Muscle layer of duodenum (tissue), 2 donors: ENCODE data around the gene MEI4.
"Not testable (repeated sequence)": the region's sequence is repeated elsewhere in the genome, so short reads cannot be mapped to it uniquely, and the experiment has no call there.

Experiments
- H3K27ac ChIP-seq: one replicate; pipeline ENCODE4 v1.7.0; 2013; ENCODE audit warnings: mild to moderate bottlenecking, low read length
- H3K27me3 ChIP-seq: one replicate; pipeline ENCODE4 v1.7.0; 2013; ENCODE audit warnings: low read depth, mild to moderate bottlenecking, control low read depth, low read length
- H3K36me3 ChIP-seq, 2 donors: one replicate each; pipeline ENCODE4 v1.7.0; 2013; ENCODE audit warnings: low read length in 2 of 2, control low read depth in 1 of 2, mild to moderate bottlenecking in 1 of 2; ENCODE audit not compliant: insufficient read depth in 2 of 2, control insufficient read depth in 1 of 2
- H3K4me1 ChIP-seq, 2 donors: one replicate each; pipeline ENCODE4 v1.7.0; 2013; ENCODE audit warnings: low read length in 2 of 2, mild to moderate bottlenecking in 2 of 2, control low read depth in 1 of 2, moderate library complexity in 1 of 2; ENCODE audit not compliant: insufficient read depth in 2 of 2, control insufficient read depth in 1 of 2
- H3K4me3 ChIP-seq, 2 donors: one replicate each; pipeline ENCODE4 v1.7.0; 2013; ENCODE audit warnings: low read length in 2 of 2, low read depth in 1 of 2, mild to moderate bottlenecking in 1 of 2
- H3K9me3 ChIP-seq, 2 donors: one replicate each; pipeline ENCODE4 v1.7.0; 2013; ENCODE audit warnings: low read length in 2 of 2, control low read depth in 1 of 2, mild to moderate bottlenecking in 1 of 2; ENCODE audit not compliant: control insufficient read depth in 1 of 2
- donor health status: healthy.

MEI4 gene

DNA sequence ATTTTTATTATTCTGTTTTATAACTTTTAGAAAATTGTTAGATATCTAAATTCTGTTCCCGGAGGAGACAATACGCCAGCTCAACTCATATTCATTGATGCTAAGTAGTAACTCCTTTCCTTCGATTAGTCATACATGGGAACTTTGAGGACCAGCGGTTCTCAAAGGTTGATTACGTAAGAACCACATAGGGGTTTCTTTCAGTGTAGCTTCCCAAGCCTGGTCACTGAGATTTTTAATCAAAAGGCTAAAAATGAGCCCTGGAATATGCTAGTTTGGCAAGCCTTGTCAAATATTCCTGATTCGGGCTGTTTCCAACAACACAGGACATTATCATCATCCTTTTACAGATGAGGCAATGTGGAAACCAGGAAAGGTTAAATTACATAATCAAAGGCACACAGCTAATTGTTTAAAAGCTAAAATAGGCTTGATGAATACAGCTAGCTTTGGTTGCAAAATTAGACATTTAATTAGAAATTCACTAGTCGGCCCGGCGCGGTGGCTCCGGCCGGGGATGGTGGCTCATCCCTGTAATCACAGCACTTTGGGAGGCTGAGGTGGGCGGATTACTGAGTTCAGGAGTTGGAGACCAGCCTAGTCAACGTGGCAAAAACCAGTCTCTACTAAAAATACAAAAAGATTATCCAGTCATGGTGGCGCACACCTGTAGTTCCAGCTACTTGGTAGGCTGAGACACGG lies 14.6 kb upstream of the MEI4 start:
- H3K27me3 ChIP-seq: no peaks in the 10 kb centered on the region
- H3K36me3 ChIP-seq: no peaks in the 10 kb centered on the region
- H3K27ac ChIP-seq: no peak overlapping the region
- no peaks in the 10 kb centered on the region for H3K9me3 ChIP-seq
- H3K4me3 ChIP-seq: no peak overlapping the region
- H3K4me1 ChIP-seq: no peaks in the 10 kb centered on the region

DNA sequence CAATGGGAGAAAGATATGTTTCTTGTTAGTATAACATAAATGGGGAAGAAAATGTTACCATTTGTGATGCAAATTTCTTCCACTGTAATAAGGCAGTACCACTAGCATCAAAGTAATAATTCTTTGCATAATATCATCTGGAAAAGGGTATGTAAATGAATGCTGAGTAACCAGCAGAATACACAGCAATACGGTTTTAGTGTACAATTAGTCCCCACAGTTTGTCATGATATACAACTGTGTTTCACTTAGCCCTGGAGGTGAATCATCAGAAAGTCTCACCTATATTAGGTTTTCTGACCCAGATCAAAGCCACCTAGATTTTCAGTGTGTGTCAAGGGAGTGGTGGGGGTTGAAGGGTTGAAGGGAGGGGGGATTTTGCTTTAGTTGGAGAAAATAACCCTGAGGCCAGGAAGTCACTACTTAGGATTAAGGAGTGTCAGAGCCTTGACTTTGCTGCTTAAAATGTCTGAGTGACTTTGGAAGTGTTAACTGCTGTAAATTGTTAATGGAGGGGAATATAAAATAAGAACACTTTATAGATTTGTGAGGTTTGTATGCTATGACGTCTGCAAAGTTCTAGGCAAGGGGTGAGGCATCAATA lies 8.6 kb upstream of the MEI4 start:
- no peaks in the 10 kb centered on the region for H3K36me3 ChIP-seq
- H3K9me3 ChIP-seq: no peaks in the 10 kb centered on the region
- no peak overlapping the region for H3K27ac ChIP-seq
- H3K4me1 ChIP-seq: no peaks in the 10 kb centered on the region
- no peak overlapping the region for H3K4me3 ChIP-seq
- no peaks in the 10 kb centered on the region for H3K27me3 ChIP-seq

DNA sequence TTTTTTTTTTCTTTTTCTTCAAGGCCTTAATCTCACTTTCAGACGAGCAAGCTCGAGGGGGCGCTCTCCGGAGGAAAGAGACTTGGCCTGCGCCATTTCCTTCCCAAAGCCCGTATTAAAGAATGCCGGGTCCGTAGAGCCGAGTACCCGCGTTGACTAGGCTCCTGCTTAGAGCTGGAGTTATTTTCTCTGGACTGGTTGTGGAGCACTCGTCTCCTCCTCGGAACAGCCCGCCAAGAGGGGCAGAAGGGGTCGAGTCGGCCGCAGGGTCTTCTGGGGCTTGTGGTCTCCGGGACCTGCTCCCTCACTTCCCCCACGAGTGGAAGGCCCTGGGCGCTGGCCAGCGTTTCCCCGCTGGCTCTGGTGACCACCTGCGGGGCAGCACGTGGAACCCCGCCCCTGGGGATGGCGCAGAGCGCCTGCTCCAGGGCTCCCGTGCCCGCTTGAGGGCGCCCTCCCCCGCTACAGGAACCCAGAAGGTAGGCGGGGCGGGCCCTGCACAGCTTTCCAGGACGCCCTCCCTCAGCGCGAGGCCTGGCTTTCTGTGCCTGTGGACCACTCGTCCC lies 2.7 kb upstream of the MEI4 start:
- Histone ChIP-seq H3K9me3 (no peaks in the 10 kb centered on the region), H3K27ac (no peak overlapping the region), H3K4me1 (no peaks in the 10 kb centered on the region), H3K36me3 (no peaks in the 10 kb centered on the region), H3K27me3 (no peaks in the 10 kb centered on the region), H3K4me3 (peak overlapping the region; percentile 39 to 48)

- Histone ChIP-seq H3K4me3 (no peak overlapping the region), H3K4me1 (no peaks in the 10 kb centered on the region), H3K27ac (no peak overlapping the region), H3K27me3 (no peaks in the 10 kb centered on the region), H3K36me3 (no peaks in the 10 kb centered on the region), H3K9me3 (no peaks in the 10 kb centered on the region)
Observed at GRCh38 chr6:77653816-77654215, 977 bp downstream of the MEI4 start.

- H3K27ac ChIP-seq, H3K9me3 ChIP-seq, H3K36me3 ChIP-seq, H3K27me3 ChIP-seq, H3K4me3 ChIP-seq, H3K4me1 ChIP-seq: not testable (repeated sequence)
Observed at GRCh38 chr6:77655035-77655434, 2.2 kb downstream of the MEI4 start.

DNA sequence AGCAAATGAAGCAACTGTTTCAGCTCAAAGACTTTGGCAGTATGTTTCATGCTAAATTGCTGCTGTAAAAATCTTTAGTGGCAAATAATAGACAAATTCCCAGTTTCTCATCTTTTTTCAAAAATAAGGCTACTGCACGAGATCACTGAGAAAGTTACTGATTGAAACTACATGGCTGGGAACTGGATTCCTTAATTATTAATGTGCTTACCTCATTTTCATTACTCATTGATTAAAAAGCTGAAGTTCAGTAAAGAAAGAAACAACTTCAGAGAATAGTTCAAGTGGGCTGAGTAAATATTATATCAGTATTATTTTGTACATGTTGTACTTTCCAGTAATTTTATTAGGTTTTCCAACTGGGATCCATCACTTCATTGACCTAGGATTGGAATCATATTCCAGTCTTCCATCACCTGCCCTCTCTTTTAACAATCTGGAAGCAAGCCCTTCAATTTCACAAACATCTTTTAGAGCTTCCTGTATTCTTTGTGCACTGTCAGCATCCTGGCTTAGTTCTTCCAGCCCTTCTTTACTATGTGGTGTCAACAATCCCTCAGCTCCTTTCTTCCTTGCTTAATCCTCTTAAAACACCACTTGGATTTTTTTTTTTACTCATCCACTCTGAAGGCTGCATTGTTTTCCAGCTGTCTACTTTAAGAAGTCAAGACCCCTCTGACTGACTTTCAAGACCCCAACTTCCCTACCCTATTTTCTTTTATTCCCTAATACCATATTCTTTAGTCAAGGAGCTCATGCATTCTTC lies 4.3 kb downstream of the MEI4 start:
- H3K36me3 ChIP-seq: no peaks in the 10 kb centered on the region
- H3K9me3 ChIP-seq: no peaks in the 10 kb centered on the region
- no peaks in the 10 kb centered on the region for H3K27me3 ChIP-seq
- no peaks in the 10 kb centered on the region for H3K4me1 ChIP-seq
- H3K27ac ChIP-seq: no peak overlapping the region
- no peak overlapping the region for H3K4me3 ChIP-seq

GRCh38 chr6:77666340-77666739 lies 13.5 kb downstream of the MEI4 start:
- no peak overlapping the region for H3K4me3 ChIP-seq
- no peaks in the 10 kb centered on the region for H3K36me3 ChIP-seq
- no peak overlapping the region for H3K27ac ChIP-seq
- H3K27me3 ChIP-seq: no peaks in the 10 kb centered on the region
- no peaks in the 10 kb centered on the region for H3K9me3 ChIP-seq
- no peaks in the 10 kb centered on the region for H3K4me1 ChIP-seq

DNA sequence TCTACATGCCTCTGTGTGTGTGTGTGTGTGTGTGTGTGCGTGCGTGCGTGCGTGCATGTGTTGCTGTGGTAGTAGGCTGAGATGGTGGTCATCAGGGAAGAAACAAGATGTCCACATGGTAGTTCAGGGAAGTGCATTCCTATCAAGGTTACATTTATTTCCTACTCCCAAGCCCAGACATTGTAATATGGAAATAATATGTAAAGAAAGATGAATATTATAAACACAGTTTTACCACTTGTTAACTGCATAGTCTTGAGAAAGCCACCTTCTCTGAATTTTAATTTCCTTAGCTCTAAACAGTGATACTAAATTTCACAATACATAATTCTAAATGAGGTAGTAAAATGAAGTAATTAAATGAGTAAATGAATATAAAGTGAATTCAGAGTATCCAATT lies 14.0 kb downstream of the MEI4 start:
- no peak overlapping the region for H3K4me3 ChIP-seq
- H3K4me1 ChIP-seq: no peaks in the 10 kb centered on the region
- no peaks in the 10 kb centered on the region for H3K36me3 ChIP-seq
- H3K27me3 ChIP-seq: no peaks in the 10 kb centered on the region
- H3K27ac ChIP-seq: no peak overlapping the region
- no peaks in the 10 kb centered on the region for H3K9me3 ChIP-seq

DNA sequence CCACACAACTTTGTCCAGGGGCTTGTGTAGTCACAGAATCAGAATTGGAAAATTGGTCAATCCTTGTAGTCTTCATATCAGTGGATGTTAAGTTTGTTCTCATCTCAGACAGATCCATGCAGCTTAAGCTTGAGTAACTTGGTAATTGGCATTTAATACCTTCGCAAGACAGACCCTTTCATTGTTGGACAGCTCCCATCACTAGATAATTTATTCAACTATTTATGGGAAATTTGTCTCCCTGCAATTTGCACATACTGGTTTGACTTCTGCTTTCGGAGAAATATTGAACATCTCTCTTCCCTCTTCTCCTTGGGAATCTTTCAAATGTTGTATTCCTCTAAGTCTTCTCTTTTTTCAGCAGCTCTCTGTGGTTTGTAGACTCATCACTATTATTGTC lies 17.1 kb downstream of the MEI4 start:
- Histone ChIP-seq H3K27ac (no peak overlapping the region), H3K9me3 (no peaks in the 10 kb centered on the region), H3K36me3 (no peaks in the 10 kb centered on the region), H3K27me3 (no peaks in the 10 kb centered on the region), H3K4me3 (no peak overlapping the region), H3K4me1 (no peaks in the 10 kb centered on the region)

- Histone ChIP-seq H3K27ac (no peak overlapping the region), H3K4me3 (no peak overlapping the region), H3K27me3 (no peaks in the 10 kb centered on the region), H3K9me3 (no peaks in the 10 kb centered on the region), H3K4me1 (no peaks in the 10 kb centered on the region), H3K36me3 (no peaks in the 10 kb centered on the region)
Observed at GRCh38 chr6:77674211-77674610, 21.4 kb downstream of the MEI4 start.

- Histone ChIP-seq H3K27ac (no peak overlapping the region), H3K27me3 (no peaks in the 10 kb centered on the region), H3K9me3 (no peaks in the 10 kb centered on the region), H3K4me1 (no peaks in the 10 kb centered on the region), H3K4me3 (no peak overlapping the region), H3K36me3 (no peaks in the 10 kb centered on the region)
Observed at GRCh38 chr6:77678048-77678447, 25.2 kb downstream of the MEI4 start.
